Activated CD4-positive, alpha-beta memory T cell treated with anti-CD3 and anti-CD28 coated beads for 36 hours (primary cell): ENCODE data around the gene TCF7. TPM values are rescaled to one million over a fixed set of nuclear protein-coding genes. Genes with fewer than 3 reads are reported as not detected.

Experiments
- CTCF ChIA-PET: fragments of 350-600 bp; sonication (Branson Sonifier 250); formaldehyde crosslinking; loops from one replicate; lab custom pipeline; 2021; ENCODE audit warnings: antibody characterized with exemption, inconsistent platforms; lab: Charles Lee
- POLR2A ChIA-PET: fragments of 350-600 bp; sonication (Branson Sonifier 250); formaldehyde crosslinking; loops from one replicate; lab custom pipeline; 2021; ENCODE audit warnings: antibody characterized with exemption; lab: Charles Lee
- DNase-seq: peaks from one replicate; pipeline ENCODE4 v3.0.0-alpha.2; 2020
- H3K27ac Mint-ChIP-seq: one replicate; pipeline ENCODE4 v1.8.0; 2021; ENCODE audit warnings: mixed read lengths
- H3K27me3 Mint-ChIP-seq: one replicate; pipeline ENCODE4 v1.8.0; 2021; ENCODE audit warnings: mixed read lengths
- H3K36me3 Mint-ChIP-seq: one replicate; pipeline ENCODE4 v1.8.0; 2021; ENCODE audit warnings: mixed read lengths
- H3K4me1 Mint-ChIP-seq: one replicate; pipeline ENCODE4 v1.8.0; 2021; ENCODE audit warnings: low read depth, mixed read lengths
- H3K4me3 Mint-ChIP-seq: one replicate; pipeline ENCODE4 v1.8.0; 2021; ENCODE audit warnings: mild to moderate bottlenecking, mixed read lengths
- H3K9me3 Mint-ChIP-seq: one replicate; pipeline ENCODE4 v1.8.0; 2021; ENCODE audit warnings: mixed read lengths
- intact Hi-C: fragments of 100-400 bp; cut with micrococcal nuclease; formaldehyde crosslinking; loops from one replicate; pipeline ENCODE4 v1.15.1; 2023
- total RNA-seq, 2 experiments: library from RNA; stranded (reverse); gene quantifications; one replicate each; pipeline ENCODE4 v1.2.3, GENCODE V29; 2021

Gene TCF7
- total RNA-seq, 2 experiments from 2014 or later = 59.3 to 65.6 TPM

GRCh38 chr5:134082264-134082992 lies 32.1 kb upstream of the TCF7 start:
- ChIA-PET CTCF (interaction anchor here (0.7 to 5.7 kb wide), 4 partner anchors 19 to 58 kb away, joined by 4 to 54 read pairs (median 16); no protein-coding TSS in a partner anchor), POLR2A (interaction anchor here (0.8 to 1.4 kb wide), 3 partner anchors 11 to 37 kb away, joined by 3 to 6 read pairs (median 4); no protein-coding TSS in a partner anchor)
- Mint-ChIP-seq H3K9me3 (no peaks in the 10 kb centered on the region), H3K4me1 (peaks cover 73% of the 10 kb centered on the region), H3K27me3 (no peaks in the 10 kb centered on the region), H3K4me3 (peak overlapping the region; percentile 5), H3K36me3 (peaks cover 3% of the 10 kb centered on the region), H3K27ac (peak overlapping the region; percentile 24)
- DNase-seq = no peak
- intact Hi-C loops = no loop called here

GRCh38 chr5:134083517-134083916 lies 31.0 kb upstream of the TCF7 start:
- ChIA-PET CTCF (interaction anchor here (1.9 to 5.7 kb wide), 3 partner anchors 18 to 56 kb away, joined by 12 to 54 read pairs (median 13); no protein-coding TSS in a partner anchor), POLR2A (interaction anchor here (0.7 to 1.4 kb wide), 2 partner anchors 12 to 29 kb away, joined by 3 to 6 read pairs; no protein-coding TSS in a partner anchor)
- Mint-ChIP-seq H3K4me1 (peaks cover 70% of the 10 kb centered on the region), H3K4me3 (no peak overlapping the region), H3K27ac (no peak overlapping the region), H3K36me3 (peaks cover 3% of the 10 kb centered on the region), H3K9me3 (no peaks in the 10 kb centered on the region), H3K27me3 (no peaks in the 10 kb centered on the region)
- no peak for DNase-seq
- intact Hi-C loops = no loop called here

GRCh38 chr5:134084022-134084565 lies 30.4 kb upstream of the TCF7 start:
- H3K27me3 Mint-ChIP-seq = peaks cover 2% of the 10 kb centered on the region
- no peak overlapping the region for H3K4me3 Mint-ChIP-seq
- no peaks in the 10 kb centered on the region for H3K9me3 Mint-ChIP-seq
- CTCF ChIA-PET = interaction anchor here (1.9 to 5.7 kb wide), 3 partner anchors 17 to 56 kb away, joined by 12 to 54 read pairs (median 13); no protein-coding TSS in a partner anchor
- POLR2A ChIA-PET = interaction anchor here (0.7 kb wide), 1 partner anchor 28 kb away, joined by 3 read pairs; no protein-coding TSS in a partner anchor
- intact Hi-C loops = no loop called here
- H3K4me1 Mint-ChIP-seq = peaks cover 71% of the 10 kb centered on the region
- H3K27ac Mint-ChIP-seq = no peak overlapping the region
- no peak for DNase-seq
- H3K36me3 Mint-ChIP-seq = peaks cover 3% of the 10 kb centered on the region

- Mint-ChIP-seq H3K4me3 (no peak overlapping the region), H3K9me3 (no peaks in the 10 kb centered on the region), H3K27me3 (peaks cover 2% of the 10 kb centered on the region), H3K4me1 (peaks cover 70% of the 10 kb centered on the region), H3K27ac (peak overlapping the region; percentile 21), H3K36me3 (peaks cover 3% of the 10 kb centered on the region)
- intact Hi-C loops = no loop called here
- ChIA-PET CTCF (interaction anchor here (1.9 to 5.7 kb wide), 3 partner anchors 17 to 55 kb away, joined by 12 to 54 read pairs (median 13); no protein-coding TSS in a partner anchor), POLR2A (no interaction called here)
- no peak for DNase-seq
These were observed 29.9 kb upstream of the TCF7 start for GRCh38 chr5:134084570-134084969.

DNA sequence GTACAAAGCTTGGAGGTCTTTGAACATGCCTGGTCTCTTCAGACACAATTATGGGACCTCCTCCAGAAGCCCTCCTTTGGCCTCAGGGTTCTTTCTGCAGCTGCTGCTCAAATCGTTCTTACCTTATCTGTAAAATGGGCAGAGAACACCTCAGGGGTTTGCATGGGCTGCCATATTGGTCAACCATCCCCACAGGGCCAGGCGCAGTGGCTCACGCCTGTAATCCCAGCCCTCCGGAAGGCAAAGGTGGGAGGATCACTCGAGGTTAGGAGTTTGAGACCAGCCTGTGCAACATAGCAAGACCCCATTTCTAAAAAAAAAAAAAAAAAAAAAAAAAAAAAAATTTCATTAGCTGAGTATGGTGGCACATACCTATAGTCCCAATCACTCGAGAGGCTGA lies 29.1 kb upstream of the TCF7 start:
- ChIA-PET POLR2A (interaction anchor here (1.3 kb wide), 1 partner anchor 15 kb away, joined by 8 read pairs; no protein-coding TSS in a partner anchor), CTCF (interaction anchor here (1.9 to 5.7 kb wide), 3 partner anchors 16 to 55 kb away, joined by 12 to 54 read pairs (median 13); no protein-coding TSS in a partner anchor)
- Mint-ChIP-seq H3K4me3 (no peak overlapping the region), H3K27ac (no peak overlapping the region), H3K27me3 (peaks cover 2% of the 10 kb centered on the region), H3K36me3 (peaks cover 3% of the 10 kb centered on the region), H3K4me1 (peaks cover 68% of the 10 kb centered on the region), H3K9me3 (no peaks in the 10 kb centered on the region)
- no peak for DNase-seq
- intact Hi-C loops = no loop called here

GRCh38 chr5:134086225-134086942 lies 28.1 kb upstream of the TCF7 start:
- ChIA-PET CTCF (interaction anchor here (0.8 to 5.7 kb wide), 6 partner anchors 15 to 47 kb away, joined by 3 to 54 read pairs (median 4); no protein-coding TSS in a partner anchor), POLR2A (interaction anchor here (0.7 to 1.3 kb wide), 5 partner anchors 14 to 45 kb away, joined by 3 to 8 read pairs (median 6); no protein-coding TSS in a partner anchor)
- DNase-seq = no peak
- intact Hi-C loops = no loop called here
- H3K4me1 Mint-ChIP-seq = peaks cover 75% of the 10 kb centered on the region
- H3K4me3 Mint-ChIP-seq = peak overlapping the region; percentile 10
- H3K27ac Mint-ChIP-seq = peak overlapping the region; percentile 80
- no peaks in the 10 kb centered on the region for H3K9me3 Mint-ChIP-seq
- peaks cover 3% of the 10 kb centered on the region for H3K36me3 Mint-ChIP-seq
- peaks cover 2% of the 10 kb centered on the region for H3K27me3 Mint-ChIP-seq

- Mint-ChIP-seq H3K9me3 (no peaks in the 10 kb centered on the region), H3K4me1 (peaks cover 75% of the 10 kb centered on the region), H3K27ac (peak overlapping the region; percentile 80), H3K27me3 (peaks cover 2% of the 10 kb centered on the region), H3K4me3 (peak overlapping the region; percentile 10), H3K36me3 (peaks cover 3% of the 10 kb centered on the region)
- CTCF ChIA-PET = interaction anchor here (0.8 to 5.7 kb wide), 5 partner anchors 14 to 47 kb away, joined by 3 to 54 read pairs (median 4); no protein-coding TSS in a partner anchor
- POLR2A ChIA-PET = interaction anchor here (0.7 to 1.3 kb wide), 5 partner anchors 13 to 45 kb away, joined by 3 to 8 read pairs (median 6); no protein-coding TSS in a partner anchor
- intact Hi-C loops = loop anchor here (1.0 kb wide), 4 partner anchors 8 to 51 kb away; no protein-coding TSS in a partner anchor
- DNase-seq = peak; percentile 88
These were observed 27.6 kb upstream of the TCF7 start for GRCh38 chr5:134086943-134087305.

DNA sequence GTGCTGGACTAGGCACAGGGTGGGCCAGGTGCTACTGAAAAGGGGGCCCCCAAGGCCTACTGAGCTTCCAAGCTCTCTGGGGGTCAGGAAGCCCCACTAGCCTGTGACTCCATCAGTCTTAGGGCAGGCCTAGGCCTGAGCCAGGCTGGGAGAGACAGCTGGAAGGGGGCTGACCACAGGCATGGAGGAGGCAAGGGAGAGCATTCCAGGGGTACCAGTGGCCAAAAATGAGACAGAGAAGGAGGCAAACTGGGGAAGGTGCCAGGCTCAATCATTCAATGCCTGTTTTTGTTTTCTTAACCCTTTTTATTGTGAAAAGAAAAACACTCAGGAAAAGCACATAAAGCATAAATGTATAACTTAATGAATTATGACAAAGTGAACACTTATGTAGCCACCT lies 26.2 kb upstream of the TCF7 start:
- POLR2A ChIA-PET = interaction anchor here (0.5 to 1.0 kb wide), 3 partner anchors 8 to 126 kb away, joined by 3 to 5 read pairs (median 3); no protein-coding TSS in a partner anchor

DNA sequence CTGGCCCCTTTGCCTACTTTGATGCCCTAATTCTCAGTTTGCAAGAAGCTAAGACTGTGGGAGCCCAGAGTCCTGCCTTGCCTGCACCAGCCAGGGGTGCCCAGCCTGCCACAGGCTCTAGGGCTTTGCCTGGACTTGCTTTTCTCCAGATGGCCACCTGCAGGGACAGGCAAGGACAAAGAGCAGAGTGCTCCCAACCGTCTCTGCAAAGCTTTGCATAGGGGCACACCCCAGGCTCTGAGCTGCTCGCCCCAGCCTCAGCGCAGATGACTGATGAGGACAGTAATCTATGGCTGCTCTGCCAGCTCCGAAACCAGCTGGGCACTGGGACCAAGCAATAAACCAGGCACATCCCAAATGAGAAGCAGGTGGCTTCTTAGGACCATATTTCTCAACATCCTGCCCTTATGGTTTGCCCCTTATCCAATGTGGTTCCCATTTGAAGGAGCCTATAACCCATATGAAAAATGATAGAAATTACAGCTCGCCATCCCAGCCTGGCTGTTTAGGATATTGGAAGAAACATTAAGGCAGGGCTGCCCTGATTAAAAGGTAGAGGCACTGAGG lies 25.4 kb upstream of the TCF7 start:
- no peak for DNase-seq
- peaks cover 3% of the 10 kb centered on the region for H3K36me3 Mint-ChIP-seq
- peaks cover 2% of the 10 kb centered on the region for H3K27me3 Mint-ChIP-seq
- no peak overlapping the region for H3K27ac Mint-ChIP-seq
- ChIA-PET CTCF (interaction anchor here (0.7 to 2.7 kb wide), 3 partner anchors 22 to 52 kb away, joined by 3 to 23 read pairs (median 4); no protein-coding TSS in a partner anchor), POLR2A (interaction anchor here (1.0 to 1.1 kb wide), 2 partner anchors 9 to 13 kb away, joined by 3 to 5 read pairs; no protein-coding TSS in a partner anchor)
- H3K4me1 Mint-ChIP-seq = peaks cover 78% of the 10 kb centered on the region
- intact Hi-C loops = no loop called here
- no peaks in the 10 kb centered on the region for H3K9me3 Mint-ChIP-seq
- no peak overlapping the region for H3K4me3 Mint-ChIP-seq

More for the DNA sequence above, 26.2 kb upstream of the TCF7 start:
- intact Hi-C loops = no loop called here
- no peak overlapping the region for H3K4me3 Mint-ChIP-seq
- no peak for DNase-seq
- H3K27me3 Mint-ChIP-seq = peaks cover 2% of the 10 kb centered on the region
- H3K9me3 Mint-ChIP-seq = no peaks in the 10 kb centered on the region
- H3K27ac Mint-ChIP-seq = no peak overlapping the region
- H3K4me1 Mint-ChIP-seq = peaks cover 78% of the 10 kb centered on the region
- H3K36me3 Mint-ChIP-seq = peaks cover 3% of the 10 kb centered on the region
- CTCF ChIA-PET = interaction anchor here (1.2 to 2.7 kb wide), 2 partner anchors 51 to 52 kb away, joined by 3 to 23 read pairs; no protein-coding TSS in a partner anchor

DNA sequence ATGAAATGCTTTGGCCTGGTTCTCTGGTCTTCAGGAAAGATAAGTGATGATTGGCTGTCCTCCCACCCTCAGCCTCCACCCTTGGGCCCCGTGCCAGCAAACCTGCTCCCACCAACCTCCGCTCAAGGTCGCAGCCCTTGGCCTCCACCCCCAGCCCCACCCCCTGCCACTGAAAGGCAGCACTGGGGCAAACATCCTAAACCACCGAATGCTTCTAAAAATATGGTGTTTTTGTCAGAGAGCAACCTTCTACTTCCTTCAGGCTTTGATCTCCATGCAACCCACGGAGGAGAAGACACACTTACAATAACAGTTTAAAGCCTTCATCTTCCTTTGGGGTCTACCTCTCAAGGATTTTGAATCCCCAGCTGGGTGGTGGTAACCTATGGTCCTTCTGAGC lies 24.0 kb upstream of the TCF7 start:
- intact Hi-C loops = no loop called here
- peak; percentile 60 for DNase-seq
- POLR2A ChIA-PET = no interaction called here

More for the DNA sequence above, 24.0 kb upstream of the TCF7 start:
- H3K9me3 Mint-ChIP-seq = no peaks in the 10 kb centered on the region
- peaks cover 2% of the 10 kb centered on the region for H3K27me3 Mint-ChIP-seq
- CTCF ChIA-PET = interaction anchor here (1.2 to 2.7 kb wide), 2 partner anchors 50 to 51 kb away, joined by 3 to 23 read pairs; no protein-coding TSS in a partner anchor
- peaks cover 77% of the 10 kb centered on the region for H3K4me1 Mint-ChIP-seq
- no peaks in the 10 kb centered on the region for H3K36me3 Mint-ChIP-seq
- peak overlapping the region; percentile 6 for H3K4me3 Mint-ChIP-seq
- H3K27ac Mint-ChIP-seq = peak overlapping the region; percentile 10
